NCI-H146 treated with DMSO at 0.1 percent for 48 hours (cell line): ENCODE measurements around the gene NELL2.
"Not testable (repeated sequence)": the region's sequence is repeated elsewhere in the genome, so short reads cannot be mapped to it uniquely, and the experiment has no call there.

ENCODE experiments used
- DNase-seq: peaks from one replicate; lab custom pipeline; 2025; ENCODE audit not compliant: unreplicated experiment; lab: John Stamatoyannopoulos, UW

Gene NELL2

GRCh38 chr12:44847888-44848702 lies 28.0 kb downstream of the NELL2 start:
- no peak for DNase-seq

- no peak for DNase-seq
These were observed 28.7 kb downstream of the NELL2 start for GRCh38 chr12:44847403-44847802.

- no peak for DNase-seq
These were observed 29.3 kb downstream of the NELL2 start for GRCh38 chr12:44846826-44847225.

GRCh38 chr12:44842669-44843068 lies 33.4 kb downstream of the NELL2 start:
- no peak for DNase-seq

- DNase-seq: no peak
These were observed 36.3 kb downstream of the NELL2 start for GRCh38 chr12:44839785-44840184.

GRCh38 chr12:44837114-44837755 lies 38.9 kb downstream of the NELL2 start:
- DNase-seq: no peak

GRCh38 chr12:44835641-44836379 lies 40.3 kb downstream of the NELL2 start:
- no peak for DNase-seq

- not testable (repeated sequence) for DNase-seq
These were observed 41.1 kb downstream of the NELL2 start for GRCh38 chr12:44834996-44835395.

GRCh38 chr12:44833561-44833960 lies 42.6 kb downstream of the NELL2 start:
- DNase-seq: no peak

GRCh38 chr12:44830566-44831055 lies 45.5 kb downstream of the NELL2 start:
- no peak for DNase-seq

- DNase-seq: no peak
These were observed 47.1 kb downstream of the NELL2 start for GRCh38 chr12:44829045-44829444.

GRCh38 chr12:44827832-44828438 lies 48.2 kb downstream of the NELL2 start:
- no peak for DNase-seq

GRCh38 chr12:44821702-44822101 lies 54.4 kb downstream of the NELL2 start:
- DNase-seq: not testable (repeated sequence)

GRCh38 chr12:44819884-44820283 lies 56.2 kb downstream of the NELL2 start:
- no peak for DNase-seq

- no peak for DNase-seq
These were observed 58.4 kb downstream of the NELL2 start for GRCh38 chr12:44817687-44818086.

- DNase-seq: no peak
These were observed 59.6 kb downstream of the NELL2 start for GRCh38 chr12:44816446-44817017.

- DNase-seq: no peak
These were observed 64.1 kb downstream of the NELL2 start for GRCh38 chr12:44812062-44812461.

GRCh38 chr12:44804068-44804467 lies 72.0 kb downstream of the NELL2 start:
- no peak for DNase-seq

- no peak for DNase-seq
These were observed 80.1 kb downstream of the NELL2 start for GRCh38 chr12:44795970-44796369.

- DNase-seq: no peak
These were observed 87.4 kb downstream of the NELL2 start for GRCh38 chr12:44788731-44789130.

- DNase-seq: no peak
These were observed 95.8 kb downstream of the NELL2 start for GRCh38 chr12:44780221-44780790.
